ENCODE data around the gene MYO18A.

The MYO18A gene

DNA sequence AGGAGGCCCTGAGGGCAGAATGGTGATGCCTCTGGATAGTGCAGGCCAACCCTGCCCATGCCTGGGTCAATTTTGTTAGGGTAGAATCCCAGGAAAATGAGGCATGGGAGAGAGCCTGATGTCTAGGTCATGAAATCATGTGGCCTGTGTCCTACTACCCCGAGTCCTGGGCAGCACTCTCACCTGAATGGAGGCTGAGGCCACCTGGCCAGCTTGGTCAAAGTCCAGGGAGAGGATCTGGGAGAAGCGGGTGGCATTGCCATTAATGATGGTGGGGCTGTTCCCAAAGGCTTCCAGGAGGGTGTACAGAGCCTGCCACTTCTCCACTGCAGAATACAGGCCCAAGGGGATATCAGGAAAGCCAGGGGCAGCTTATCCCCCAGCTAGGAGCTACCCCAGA, 59.8 kb downstream of the MYO18A start:
- DNase-seq = no peak

DNA sequence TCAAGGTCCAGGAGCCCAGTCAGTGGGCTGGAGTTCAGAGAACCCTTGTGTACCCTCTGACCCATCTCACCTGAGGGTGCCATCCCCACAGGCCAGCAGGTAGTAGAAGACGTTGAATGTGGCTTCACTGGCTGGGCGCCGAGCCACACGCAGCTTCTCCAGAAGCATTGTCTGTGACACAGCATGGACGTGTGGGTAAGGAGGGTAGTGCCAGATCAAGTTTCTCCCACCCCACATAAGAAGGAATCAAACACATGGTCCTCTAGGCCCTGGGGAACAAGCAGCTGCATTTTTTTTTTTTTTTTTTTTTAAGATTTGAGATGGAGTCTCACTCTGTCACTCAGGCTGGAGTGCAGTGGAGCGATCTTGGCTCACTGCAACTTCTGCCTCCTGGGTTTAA, 60.9 kb downstream of the MYO18A start:
- DNase-seq = no peak

DNA sequence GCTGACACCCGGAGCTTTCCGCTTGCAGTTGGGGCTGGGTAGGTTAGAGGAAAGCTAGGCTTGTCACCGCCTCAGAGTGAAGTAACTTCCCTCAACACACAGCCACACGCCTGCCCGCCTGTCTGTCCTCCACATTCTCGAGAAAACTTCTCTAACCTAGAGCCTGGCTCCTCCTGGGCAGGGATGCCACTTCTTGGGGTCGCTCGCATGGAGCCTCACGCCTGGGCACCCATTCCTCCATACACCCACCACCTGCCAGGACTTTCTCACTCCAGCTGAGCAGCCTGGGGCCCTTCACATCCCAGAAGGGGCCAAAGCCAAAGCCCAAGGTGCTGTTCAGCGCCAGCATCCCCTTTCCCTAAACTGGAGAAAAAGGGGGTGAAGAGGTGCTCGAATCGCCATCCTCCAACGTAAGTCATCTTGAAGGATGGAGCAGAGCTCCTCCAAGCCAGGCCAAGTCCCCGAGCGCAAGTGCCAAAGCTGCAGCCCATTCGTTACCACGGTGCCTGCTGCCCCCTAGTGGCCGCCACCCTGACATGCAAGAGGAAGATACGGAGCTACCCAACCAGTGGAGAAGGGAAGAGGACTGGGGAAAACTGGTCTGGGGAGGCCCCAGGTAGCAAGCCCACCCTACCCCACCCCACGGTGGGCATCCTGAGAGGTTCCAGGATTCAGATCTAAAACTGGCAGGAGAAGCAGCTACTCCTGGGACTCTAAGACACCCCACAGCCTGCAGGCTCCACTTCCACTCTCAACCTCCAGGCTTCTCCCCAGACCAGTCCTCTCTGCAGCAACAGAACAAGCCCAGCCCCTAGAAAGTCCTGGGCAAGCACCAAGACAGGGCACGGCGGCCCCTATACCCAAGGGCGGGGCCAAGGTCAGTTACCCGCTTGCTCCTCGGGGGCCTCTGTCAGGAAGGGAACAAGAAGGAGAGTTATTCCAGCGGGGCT, 63.1 kb downstream of the MYO18A start:
- peak; percentile 82 for DNase-seq

DNA sequence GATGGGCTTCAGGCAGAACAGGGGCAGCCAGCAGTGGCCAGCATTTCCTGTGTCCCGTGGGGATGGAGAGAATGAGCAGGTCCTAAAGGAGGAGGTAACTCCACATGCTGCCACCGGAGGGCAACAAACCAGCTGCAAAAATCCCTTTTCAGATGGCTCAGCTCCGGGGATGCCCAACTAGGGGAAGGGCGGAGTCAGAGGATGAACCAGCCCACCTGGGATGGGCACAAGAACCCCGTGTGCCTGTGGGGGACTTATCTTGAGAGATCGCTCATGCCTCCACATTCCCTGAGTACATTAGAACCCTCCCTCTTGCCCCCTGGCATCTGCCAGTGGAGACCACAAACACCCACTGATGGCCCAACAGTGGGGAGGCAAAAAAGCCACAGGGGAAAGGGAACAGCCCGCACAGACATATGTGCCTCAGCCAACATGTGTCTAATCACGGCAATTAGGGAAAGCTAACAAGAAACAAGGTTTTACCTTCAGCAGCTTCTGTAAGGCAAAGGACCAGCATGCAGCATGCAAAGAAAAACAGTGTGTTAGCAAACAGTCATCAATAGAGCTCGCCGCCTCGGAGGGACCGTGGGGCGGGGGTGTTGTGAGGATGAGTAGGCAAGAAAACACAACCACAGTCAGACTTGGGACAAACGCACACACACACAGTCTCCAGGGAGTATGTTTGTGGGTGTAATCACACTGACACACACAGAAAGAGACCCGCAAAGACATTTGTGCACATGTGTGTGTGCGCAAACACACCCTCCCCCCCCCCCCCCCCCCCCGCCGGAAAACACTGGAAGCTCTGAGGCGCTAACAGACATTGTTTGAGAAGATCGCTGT, 64.0 kb downstream of the MYO18A start:
- peak; percentile 96 for DNase-seq

DNA sequence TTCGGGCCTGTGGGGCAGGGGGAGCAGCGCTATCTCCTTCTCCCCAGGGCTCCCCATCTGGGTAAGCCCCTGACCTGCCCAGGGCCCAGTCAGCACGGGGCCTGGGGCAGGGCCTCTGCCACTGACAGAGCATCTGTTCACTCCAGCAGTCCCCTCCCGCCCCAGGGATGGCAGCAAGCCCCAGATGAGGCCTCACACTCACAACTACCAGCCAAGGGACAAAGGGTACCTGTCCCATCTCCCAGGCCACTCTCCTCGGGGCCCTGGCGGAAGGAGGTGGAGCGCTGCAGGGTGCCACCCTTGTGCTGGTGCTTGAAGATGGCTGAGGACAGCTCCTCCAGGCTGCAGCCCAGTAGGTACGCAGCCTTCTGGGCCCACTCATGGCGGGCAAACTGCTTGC, 64.8 kb downstream of the MYO18A start:
- DNase-seq = peak; percentile 31

DNA sequence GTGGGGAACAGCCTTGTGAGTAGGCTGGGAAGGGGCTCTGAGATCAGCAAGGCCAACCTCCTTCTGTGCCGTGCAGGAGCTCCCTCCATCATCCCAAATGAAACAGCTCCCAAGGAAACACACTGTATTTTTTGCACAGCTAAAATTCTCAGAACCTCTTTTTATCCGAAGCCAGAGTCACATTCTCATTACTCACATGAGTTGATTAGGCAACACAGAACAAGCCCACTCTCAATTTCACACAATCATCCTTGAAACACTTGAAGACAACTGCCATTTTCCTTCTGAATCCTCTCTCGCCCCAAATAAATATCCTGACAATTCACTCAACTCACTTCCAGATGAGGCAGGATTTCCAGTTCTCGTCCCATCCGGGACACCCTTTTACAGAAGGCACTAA, 66.1 kb downstream of the MYO18A start:
- no peak for DNase-seq

DNA sequence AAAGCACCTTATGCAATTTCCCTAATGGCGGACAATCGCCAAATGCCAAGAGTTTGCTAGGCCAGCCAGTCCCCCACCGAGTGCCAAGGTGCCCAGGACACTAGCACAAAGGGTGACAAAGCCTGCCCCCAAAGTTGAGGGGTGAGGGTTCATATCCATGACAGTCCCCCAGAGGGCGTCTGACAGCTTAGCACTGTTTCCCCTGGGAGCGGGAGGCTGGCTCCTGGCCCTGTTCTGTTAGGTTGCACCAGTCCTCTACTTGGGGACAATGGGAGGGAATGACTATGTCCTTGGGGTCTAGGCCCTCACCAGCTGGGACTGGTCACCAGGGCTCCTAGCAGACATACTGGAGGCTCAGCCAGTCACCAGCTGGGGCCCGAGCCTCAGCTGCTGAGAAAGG, 66.9 kb downstream of the MYO18A start:
- peak; percentile 43 for DNase-seq

DNA sequence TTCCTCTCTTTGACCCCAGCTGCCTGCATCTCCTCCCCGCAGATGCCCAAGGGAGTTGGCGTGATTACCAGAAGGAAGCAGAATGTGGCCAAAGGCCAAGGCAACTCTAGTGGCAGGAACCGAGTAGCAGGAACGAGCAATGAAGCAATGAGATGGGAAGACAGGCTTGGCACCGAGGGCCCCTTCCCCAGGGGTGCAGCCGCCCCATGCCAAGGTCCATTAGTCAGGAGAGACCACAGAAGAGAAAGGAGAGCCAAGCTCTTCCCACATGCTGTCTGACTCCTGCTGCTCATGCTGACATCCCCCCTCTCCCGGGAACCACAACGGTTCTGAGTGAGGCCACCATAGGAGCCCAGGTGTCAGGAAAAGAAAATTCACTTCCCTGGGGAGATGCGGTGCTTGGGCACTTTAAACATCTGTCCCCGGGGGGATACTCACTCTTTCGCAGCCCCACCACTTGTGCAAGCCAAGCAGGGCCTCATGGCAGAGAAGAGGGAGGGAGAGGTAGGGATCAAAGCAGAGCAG, 67.4 kb downstream of the MYO18A start:
- DNase-seq = peak; percentile 81

DNA sequence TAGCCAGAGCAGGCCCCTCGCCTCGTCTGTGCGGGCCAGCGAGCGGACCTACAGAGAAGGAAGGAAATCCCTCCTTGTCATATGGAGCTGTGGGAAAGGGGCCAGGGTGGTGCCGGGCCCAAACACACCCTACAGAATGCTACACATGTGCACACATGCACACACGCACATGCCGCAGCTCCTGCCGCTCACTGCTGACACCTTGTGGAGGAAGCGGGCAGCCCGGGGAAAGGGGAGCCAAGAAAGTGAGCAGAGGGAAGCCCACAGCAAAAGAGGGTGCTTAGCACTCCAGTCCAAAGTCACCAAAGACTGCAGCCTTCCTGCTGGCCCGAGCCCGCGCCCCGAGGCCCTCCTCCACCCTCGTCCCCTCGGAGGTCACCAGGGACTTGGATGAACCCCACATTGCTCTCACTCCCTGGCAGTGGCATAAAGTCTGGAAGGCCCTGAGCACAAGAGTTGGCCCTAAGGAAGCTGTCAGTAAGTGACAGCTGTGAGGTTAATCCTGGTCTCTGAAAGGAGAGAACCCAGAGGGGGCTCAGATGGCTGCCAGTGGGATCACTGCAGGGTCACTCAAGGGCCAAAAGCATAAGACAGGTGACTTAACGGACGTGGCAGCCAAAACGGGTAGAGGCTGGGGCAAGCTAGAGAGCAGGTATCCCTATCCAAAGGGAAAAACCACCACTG, 68.2 kb downstream of the MYO18A start:
- DNase-seq = peak; percentile 82

DNA sequence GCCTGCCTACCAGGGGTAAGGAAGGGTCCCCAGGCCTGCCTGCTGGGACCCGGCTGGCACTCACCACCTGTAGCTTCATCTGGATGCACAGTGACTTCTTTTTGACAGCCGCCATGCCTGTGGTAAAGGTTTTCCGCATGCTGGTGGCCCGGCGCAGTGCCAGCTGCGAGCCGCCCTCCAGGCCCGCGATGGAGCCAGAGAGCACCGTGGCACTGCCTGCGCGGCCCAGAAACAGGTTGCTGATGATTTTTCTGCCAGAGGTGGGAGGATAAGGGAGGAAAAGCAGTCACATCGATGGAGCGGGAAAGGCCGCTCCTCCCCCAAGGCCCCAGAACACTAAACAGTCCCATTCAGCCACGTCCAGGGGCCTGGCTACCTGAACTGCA, 69.8 kb downstream of the MYO18A start:
- DNase-seq = no peak

DNA sequence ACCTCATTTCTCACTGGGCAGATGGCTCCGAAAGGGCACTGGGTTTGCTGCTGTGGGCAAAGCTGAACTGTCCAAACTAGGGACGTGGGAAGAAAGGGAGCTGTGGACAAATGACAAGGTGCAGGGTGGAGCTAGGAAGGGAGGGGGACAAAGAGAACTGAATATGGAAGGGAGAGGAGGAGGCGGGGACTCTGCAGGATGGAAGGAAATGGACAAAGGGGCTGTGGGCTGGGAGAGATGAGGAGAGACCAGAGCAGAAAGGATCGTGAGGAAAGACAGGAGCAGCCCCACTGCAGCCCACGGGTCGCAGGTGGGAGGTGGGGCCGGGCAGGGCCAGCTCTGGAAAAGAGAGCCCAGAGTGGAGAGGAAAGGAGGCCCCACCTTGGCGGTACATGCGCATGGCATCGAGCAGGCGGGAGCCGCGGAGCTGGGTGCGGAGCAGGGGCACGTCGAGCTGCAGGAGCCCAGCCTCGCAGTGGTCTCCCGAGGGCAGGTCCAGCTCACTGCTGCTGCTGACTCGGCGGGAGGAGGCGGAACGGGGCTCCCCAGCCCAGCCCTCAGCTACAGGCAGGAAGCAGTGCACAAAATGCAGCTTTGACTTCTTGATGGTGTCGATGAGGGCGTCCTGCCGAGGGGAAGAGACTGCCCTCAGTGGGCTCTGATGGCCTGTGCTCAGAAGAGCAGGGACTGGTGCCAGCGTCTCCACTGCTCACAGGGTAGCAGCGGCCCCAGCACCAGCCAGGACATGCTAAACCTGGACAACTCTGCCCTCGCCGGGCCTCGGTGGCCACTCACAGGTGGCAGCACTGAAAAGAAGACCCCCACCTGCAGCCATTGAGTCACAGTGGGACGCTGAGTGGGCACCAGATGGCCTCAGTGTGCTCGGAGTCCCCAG, 70.5 kb downstream of the MYO18A start:
- DNase-seq = peak; percentile 31

DNA sequence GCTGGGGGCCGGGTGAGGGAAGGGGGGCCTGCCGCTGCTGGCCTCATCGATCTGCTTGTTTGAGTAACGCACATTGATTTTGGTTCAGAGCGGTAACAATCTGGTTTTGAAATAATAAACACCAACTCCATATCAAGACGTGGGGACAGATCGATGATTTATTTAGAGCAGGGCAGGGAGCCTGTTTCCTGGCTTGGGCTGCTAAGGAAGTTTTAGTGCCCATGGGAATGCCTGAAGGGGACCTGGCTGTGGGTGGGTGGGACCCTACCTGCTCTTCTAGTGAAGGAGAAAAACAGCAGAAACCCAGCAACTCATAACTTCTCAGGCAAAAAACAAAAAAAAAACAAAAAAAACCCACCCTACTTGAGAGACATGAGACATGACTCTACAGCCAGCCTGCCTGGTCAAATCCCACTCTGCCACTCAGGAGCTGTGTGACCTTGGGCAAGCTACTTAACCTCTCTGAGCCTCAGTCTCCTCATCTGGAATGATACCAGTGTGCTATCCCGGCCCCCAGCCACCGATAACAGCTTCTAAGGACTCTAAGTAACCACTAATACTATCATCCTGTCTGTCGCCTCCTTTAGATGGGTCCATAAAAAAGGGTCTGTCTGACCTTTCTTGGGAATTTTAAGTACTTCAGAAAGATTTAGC, 71.2 kb downstream of the MYO18A start:
- no peak for DNase-seq

DNA sequence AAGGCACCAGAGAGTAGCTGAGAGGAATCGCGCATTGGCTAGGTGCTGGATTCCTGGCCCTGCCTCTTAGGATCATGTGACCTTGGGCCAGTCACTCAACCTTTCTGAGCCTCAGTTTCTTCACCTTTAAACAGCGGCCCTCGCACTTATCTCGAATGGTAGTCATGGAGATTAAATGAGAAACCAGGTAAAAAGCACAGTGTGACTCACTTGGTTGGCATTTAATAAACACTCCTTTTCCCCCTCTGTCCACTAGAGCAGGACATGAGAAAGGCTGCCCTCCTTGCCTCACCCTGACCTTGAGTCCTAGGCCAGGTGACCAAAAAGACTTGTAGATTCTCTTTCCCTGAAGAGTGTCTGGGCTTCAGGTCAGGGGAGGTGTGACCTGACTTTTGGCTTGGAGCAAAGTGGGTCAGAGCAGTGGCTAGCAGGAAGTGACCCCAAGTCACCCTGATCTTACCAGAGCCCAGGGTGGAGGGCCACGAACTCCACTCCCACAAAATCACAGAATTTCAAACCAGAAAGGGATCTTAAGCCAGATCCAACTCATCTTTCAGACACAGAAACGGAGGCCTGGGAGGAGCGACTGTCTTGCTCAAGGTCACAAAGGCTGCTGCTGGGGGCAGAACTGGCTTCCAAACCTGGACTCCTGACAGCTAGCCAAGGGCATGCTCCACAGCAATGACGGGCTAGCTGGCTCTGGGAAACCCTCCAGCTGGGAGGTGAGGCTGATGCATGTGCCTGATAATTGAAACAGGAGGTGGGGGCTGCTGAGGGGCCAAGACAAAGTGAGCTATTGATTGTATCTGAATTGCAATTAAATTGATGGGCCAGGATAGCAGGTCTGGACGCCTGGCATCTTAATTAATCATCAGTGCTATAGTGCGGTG, 72.0 kb downstream of the MYO18A start:
- DNase-seq = no peak

DNA sequence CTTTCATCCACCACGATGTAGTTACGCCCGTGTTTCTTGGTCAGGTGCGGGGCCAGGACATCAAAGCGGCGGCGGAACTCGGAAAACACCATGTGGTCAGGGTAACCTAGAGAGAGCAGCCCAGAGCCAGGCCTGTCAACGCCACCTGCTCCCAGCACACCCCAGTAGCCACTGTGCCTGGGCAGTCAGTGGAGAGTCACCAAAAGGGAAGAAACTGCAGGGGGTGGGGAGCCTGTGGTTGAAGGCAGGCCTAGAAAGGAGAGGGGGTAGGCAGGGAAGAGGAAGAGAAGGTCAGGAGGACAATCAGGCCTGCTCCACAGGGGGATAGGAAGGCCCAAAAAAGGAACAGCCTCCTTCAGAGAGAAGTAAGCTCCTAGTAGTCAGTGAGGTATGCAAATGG, 73.1 kb downstream of the MYO18A start:
- no peak for DNase-seq

DNA sequence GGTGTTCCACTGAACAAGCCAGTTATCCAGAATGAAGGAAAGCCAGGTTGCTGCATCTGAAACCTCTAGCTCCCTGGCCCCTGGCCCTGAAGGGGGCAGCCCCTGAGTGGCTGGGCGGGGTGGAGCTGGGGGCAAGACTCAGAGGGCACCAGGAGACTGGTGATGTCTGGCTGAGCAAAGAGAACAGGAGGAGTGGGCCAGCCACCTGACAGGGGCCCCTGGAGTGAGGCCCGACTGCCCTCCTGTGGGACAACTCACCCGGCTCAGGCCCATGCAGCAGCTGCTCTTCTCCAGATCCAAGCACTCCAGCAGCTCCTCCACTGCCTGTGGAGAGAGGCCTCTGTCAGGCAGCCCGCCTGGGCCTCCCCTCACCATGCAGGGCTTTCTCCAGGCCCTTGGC, 76.9 kb downstream of the MYO18A start:
- no peak for DNase-seq

DNA sequence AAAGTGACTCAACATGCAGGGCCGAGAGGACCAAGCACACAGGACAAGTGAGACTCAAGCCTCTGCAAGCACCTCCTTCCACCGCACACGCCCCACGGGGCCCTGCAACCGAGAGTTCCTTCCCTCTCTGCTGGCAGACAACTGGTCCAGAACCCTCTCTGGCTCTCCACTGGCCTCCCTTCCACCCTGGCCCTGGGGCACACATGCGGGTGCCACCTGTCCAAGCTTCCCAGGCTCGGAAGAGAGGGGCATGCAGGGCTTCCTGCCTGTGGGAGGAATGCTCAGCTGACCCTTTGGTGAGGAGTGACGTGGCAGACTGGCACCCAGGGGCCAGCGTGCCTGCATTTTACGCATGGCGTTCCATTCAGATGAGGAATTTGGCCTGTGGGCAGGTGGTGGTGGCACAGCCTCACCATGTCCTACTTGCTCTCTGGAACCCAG, 77.4 kb downstream of the MYO18A start:
- no peak for DNase-seq

DNA sequence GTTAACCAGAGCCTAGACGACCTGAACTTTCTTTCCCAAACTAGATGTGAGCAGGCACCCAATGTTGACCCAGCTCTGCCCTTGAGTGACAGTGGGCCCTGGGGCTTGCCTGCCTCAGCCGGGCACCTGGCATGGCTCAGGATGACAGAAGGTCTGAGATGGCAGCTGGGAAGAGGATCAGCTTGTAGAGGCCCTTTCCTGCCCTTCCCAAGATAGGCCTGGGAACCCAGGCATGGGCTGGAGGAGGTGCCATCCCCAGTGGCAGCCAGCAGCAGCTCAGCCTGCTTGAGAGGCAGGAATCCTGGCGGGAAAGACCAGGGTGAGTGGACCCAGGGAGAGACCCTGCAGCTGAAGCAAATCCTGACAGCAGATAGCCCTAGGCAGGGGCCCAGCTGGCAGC, 78.2 kb downstream of the MYO18A start:
- DNase-seq = peak; percentile 23

DNA sequence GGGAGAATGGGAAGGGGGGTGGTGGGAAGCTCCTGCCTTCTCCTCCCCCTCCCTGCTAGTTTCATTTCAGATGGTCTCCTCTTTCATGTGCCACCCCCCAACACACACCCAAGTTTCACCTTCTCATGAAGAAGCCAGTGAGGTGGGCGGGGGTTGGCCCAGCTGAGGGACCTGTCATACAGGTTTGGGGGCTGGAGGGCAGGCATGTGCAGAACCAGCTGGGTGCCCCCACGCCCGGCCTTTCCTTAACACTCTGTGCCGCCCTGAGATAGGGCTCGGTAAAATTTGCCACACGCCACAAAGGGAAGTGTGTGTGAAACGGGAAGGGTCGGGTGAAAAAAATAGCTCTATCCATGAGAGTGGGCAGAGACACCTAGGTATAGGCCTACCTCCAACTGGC, 79.9 kb downstream of the MYO18A start:
- no peak for DNase-seq

DNA sequence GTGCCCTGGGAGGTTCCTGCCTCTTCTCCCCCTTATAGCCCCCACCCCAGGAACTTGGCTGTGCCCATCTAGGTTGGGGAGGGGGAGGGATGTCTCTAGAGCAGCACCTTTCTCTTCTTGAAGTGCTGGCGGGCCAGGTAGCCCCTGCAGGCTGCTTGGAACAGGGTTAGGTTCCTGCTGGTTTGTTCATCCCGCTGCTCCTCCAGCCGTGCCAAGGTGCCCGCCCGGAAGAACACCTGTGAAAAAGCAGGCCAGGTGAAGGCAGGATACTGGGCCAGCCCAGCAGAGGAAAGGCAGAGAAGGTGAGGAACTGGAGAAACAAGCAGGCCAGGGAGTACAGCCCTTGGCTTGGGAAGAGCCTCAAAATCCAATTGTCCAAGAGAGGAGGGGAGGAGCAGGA, 80.7 kb downstream of the MYO18A start:
- DNase-seq = no peak

DNA sequence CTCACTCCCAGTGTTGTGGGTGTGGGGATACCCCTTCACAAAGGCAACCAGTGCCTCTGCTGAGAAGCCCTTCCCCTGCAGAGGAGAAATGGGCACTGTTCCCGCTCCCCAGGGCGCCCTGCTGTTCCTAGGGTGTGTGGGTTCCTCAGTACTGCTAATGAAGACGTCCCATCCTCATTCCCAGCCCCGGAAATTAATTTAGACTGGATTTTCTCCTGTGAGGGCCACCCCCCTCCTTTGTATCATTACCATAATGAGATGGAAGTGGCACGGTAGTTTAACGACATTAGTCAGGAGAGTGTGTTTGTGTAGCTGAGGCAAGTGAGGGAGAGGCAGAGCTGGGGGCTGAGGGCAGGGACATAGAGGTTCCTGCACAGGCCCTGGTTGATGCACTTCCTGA, 84.1 kb downstream of the MYO18A start:
- DNase-seq = peak; percentile 83
